NT2/D1 (cell line): ENCODE results near the gene FITM1.

ENCODE experiments used
- DNase-seq: peaks from one replicate; pipeline ENCODE4 v3.0.0-alpha.2; 2011; ENCODE audit warnings: low read depth, low spot score
- H3K27me3 ChIP-seq: 2 replicates; pipeline ENCODE4 v1.6.0; 2011; ENCODE audit warnings: mild to moderate bottlenecking; ENCODE audit not compliant: insufficient read length, insufficient read depth
- H3K36me3 ChIP-seq: 2 replicates; pipeline ENCODE4 v1.6.1; 2011; ENCODE audit warnings: mild to moderate bottlenecking, low read length, mixed read lengths; ENCODE audit not compliant: insufficient read depth, insufficient read length
- H3K4me1 ChIP-seq: 2 replicates; pipeline ENCODE4 v1.5.1; 2011; ENCODE audit not compliant: insufficient read depth, insufficient read length
- H3K4me3 ChIP-seq: 2 replicates; pipeline ENCODE4 v1.5.1; 2011; ENCODE audit warnings: low read depth; ENCODE audit not compliant: insufficient read length
- H3K9ac ChIP-seq: 2 replicates; pipeline ENCODE4 v1.6.0; 2011; ENCODE audit warnings: low read depth; ENCODE audit not compliant: insufficient read length
- H3K9me3 ChIP-seq: 2 replicates; pipeline ENCODE4 v1.5.1; 2011; ENCODE audit warnings: mild to moderate bottlenecking, low read length; ENCODE audit not compliant: insufficient read depth
- SUZ12 ChIP-seq: IDR thresholded peaks from 2 replicates; pipeline ENCODE4 v1.6.1; 2011; ENCODE audit not compliant: insufficient read length, insufficient read depth; ENCODE audit errors: extremely low read depth
- YY1 ChIP-seq: IDR thresholded peaks from 2 replicates; pipeline ENCODE4 v1.6.1; 2011; ENCODE audit not compliant: insufficient read length, insufficient read depth
- ZNF274 ChIP-seq: IDR thresholded peaks from 2 replicates; pipeline ENCODE4 v1.6.1; 2011; ENCODE audit warnings: mild to moderate bottlenecking, low read depth, low read length

The FITM1 gene

GRCh38 chr14:24130380-24130716 lies at the start of gene FITM1:
TSS of gene FITM1 (plus strand) at chr14:24130659. CDS start at chr14:24131564, 905 bp downstream.
- H3K9me3 ChIP-seq = no peaks in the 10 kb centered on the region
- H3K27me3 ChIP-seq = peaks cover 3% of the 10 kb centered on the region
- TF ChIP-seq ZNF274 = no peak
- no peak for TF ChIP-seq SUZ12
- TF ChIP-seq YY1 = no peak
- H3K4me1 ChIP-seq = peaks cover 7% of the 10 kb centered on the region
- DNase-seq = no peak
- H3K9ac ChIP-seq = no peak within 1 kb of the TSS
- no peaks in the 10 kb centered on the region for H3K36me3 ChIP-seq
- no peak within 1 kb of the TSS for H3K4me3 ChIP-seq

- H3K9ac ChIP-seq = peak overlapping the region; percentile 77
- peak overlapping the region; percentile 71 for H3K4me3 ChIP-seq
- no peak for TF ChIP-seq SUZ12
- TF ChIP-seq YY1 = no peak
- TF ChIP-seq ZNF274 = no peak
- H3K27me3 ChIP-seq = peaks cover 55% of the 10 kb centered on the region
- H3K4me1 ChIP-seq = peaks cover 4% of the 10 kb centered on the region
- DNase-seq = no peak
- H3K9me3 ChIP-seq = no peaks in the 10 kb centered on the region
- H3K36me3 ChIP-seq = no peaks in the 10 kb centered on the region
These were observed 49.3 kb upstream of the FITM1 start for GRCh38 chr14:24080888-24081738.

- DNase-seq = no peak
- Histone ChIP-seq H3K9me3 (no peaks in the 10 kb centered on the region), H3K36me3 (no peaks in the 10 kb centered on the region), H3K9ac (peak overlapping the region; percentile 56), H3K27me3 (peaks cover 55% of the 10 kb centered on the region), H3K4me3 (peak overlapping the region; percentile 71), H3K4me1 (peaks cover 4% of the 10 kb centered on the region)
- no peak for TF ChIP-seq SUZ12
- TF ChIP-seq ZNF274 = no peak
- no peak for TF ChIP-seq YY1
These were observed 48.7 kb upstream of the FITM1 start for GRCh38 chr14:24081739-24082211.

- DNase-seq = no peak
- TF ChIP-seq YY1 = no peak
- no peak for TF ChIP-seq ZNF274
- TF ChIP-seq SUZ12 = no peak
- Histone ChIP-seq H3K36me3 (no peaks in the 10 kb centered on the region), H3K9ac (no peak overlapping the region), H3K4me1 (peaks cover 4% of the 10 kb centered on the region), H3K9me3 (no peaks in the 10 kb centered on the region), H3K27me3 (peaks cover 55% of the 10 kb centered on the region), H3K4me3 (no peak overlapping the region)
These were observed 47.9 kb upstream of the FITM1 start for GRCh38 chr14:24082411-24083080.

GRCh38 chr14:24083462-24083861 lies 47.0 kb upstream of the FITM1 start:
- no peak overlapping the region for H3K4me3 ChIP-seq
- H3K4me1 ChIP-seq = peaks cover 4% of the 10 kb centered on the region
- peaks cover 55% of the 10 kb centered on the region for H3K27me3 ChIP-seq
- no peaks in the 10 kb centered on the region for H3K9me3 ChIP-seq
- no peak for DNase-seq
- TF ChIP-seq YY1 (no peak), ZNF274 (no peak), SUZ12 (no peak)
- H3K9ac ChIP-seq = no peak overlapping the region
- H3K36me3 ChIP-seq = no peaks in the 10 kb centered on the region

GRCh38 chr14:24084440-24084839 lies 46.0 kb upstream of the FITM1 start:
- Histone ChIP-seq H3K9me3 (no peaks in the 10 kb centered on the region), H3K4me1 (peaks cover 4% of the 10 kb centered on the region), H3K27me3 (peaks cover 49% of the 10 kb centered on the region), H3K36me3 (no peaks in the 10 kb centered on the region), H3K4me3 (no peak overlapping the region), H3K9ac (no peak overlapping the region)
- TF ChIP-seq ZNF274 = no peak
- TF ChIP-seq YY1 = no peak
- no peak for TF ChIP-seq SUZ12
- DNase-seq = no peak

GRCh38 chr14:24085215-24085614 lies 45.2 kb upstream of the FITM1 start:
- no peak overlapping the region for H3K9ac ChIP-seq
- no peaks in the 10 kb centered on the region for H3K9me3 ChIP-seq
- no peak overlapping the region for H3K4me3 ChIP-seq
- H3K4me1 ChIP-seq = peaks cover under 1% of the 10 kb centered on the region
- peaks cover 41% of the 10 kb centered on the region for H3K27me3 ChIP-seq
- no peak for DNase-seq
- no peak for TF ChIP-seq ZNF274
- H3K36me3 ChIP-seq = no peaks in the 10 kb centered on the region
